Measurements from ENCODE around the gene MIX23.

Gene MIX23

GRCh38 chr3:122342803-122343202 is 40.2 kb downstream of the MIX23 start:
- TF ChIP-seq CTCF (IDR thresholded peaks at IDR 0.05; ENCODE audit: low read length) (no peak), EZH2phosphoT487 (IDR thresholded peaks at IDR 0.05; ENCODE audit: low read length) (no peak), EZH2 (optimal IDR thresholded peaks at IDR 0.05; ENCODE audit: low read depth, low read length) (no peak)
- H3K9me3 ChIP-seq (replicated peaks; ENCODE audit: insufficient read depth, low read length): no peaks in the 10 kb centered on the region
- H3F3A ChIP-seq (ENCODE audit: insufficient read depth, low read length): no peaks in the 10 kb centered on the region
- no peak overlapping the region for H2AFZ ChIP-seq (ENCODE audit: low read length)
- H3K4me2 ChIP-seq (ENCODE audit: low read depth, low read length): no peak overlapping the region
- H3K4me1 ChIP-seq (ENCODE audit: low read length): no peaks in the 10 kb centered on the region
- H3K9me2 ChIP-seq (replicated peaks; ENCODE audit: insufficient read depth, low read length): no peaks in the 10 kb centered on the region
- H3K36me3 ChIP-seq (replicated peaks; ENCODE audit: insufficient read depth, low read length): no peaks in the 10 kb centered on the region
- no peak for DNase-seq
- no peaks in the 10 kb centered on the region for H4K20me1 ChIP-seq (ENCODE audit: insufficient read depth, low read length)
- H3K27ac ChIP-seq (ENCODE audit: low read length): no peak overlapping the region
- H3K4me3 ChIP-seq (ENCODE audit: low read length): no peak overlapping the region
- no peak overlapping the region for H3K9ac ChIP-seq (ENCODE audit: low read length)
- no peaks in the 10 kb centered on the region for H3K79me2 ChIP-seq (ENCODE audit: low read length)
- no peaks in the 10 kb centered on the region for H3K27me3 ChIP-seq (replicated peaks; ENCODE audit: insufficient read depth, low read length)

GRCh38 chr3:122332551-122332950 is 50.5 kb downstream of the MIX23 start:
- no peaks in the 10 kb centered on the region for H3F3A ChIP-seq (ENCODE audit: insufficient read depth, low read length)
- no peaks in the 10 kb centered on the region for H3K9me2 ChIP-seq (replicated peaks; ENCODE audit: insufficient read depth, low read length)
- H3K4me3 ChIP-seq (ENCODE audit: low read length): no peak overlapping the region
- no peaks in the 10 kb centered on the region for H3K36me3 ChIP-seq (replicated peaks; ENCODE audit: insufficient read depth, low read length)
- H4K20me1 ChIP-seq (ENCODE audit: insufficient read depth, low read length): no peaks in the 10 kb centered on the region
- H3K4me2 ChIP-seq (ENCODE audit: low read depth, low read length): no peak overlapping the region
- no peak for TF ChIP-seq CTCF (IDR thresholded peaks at IDR 0.05; ENCODE audit: low read length)
- TF ChIP-seq EZH2 (optimal IDR thresholded peaks at IDR 0.05; ENCODE audit: low read depth, low read length): no peak
- no peak for TF ChIP-seq EZH2phosphoT487 (IDR thresholded peaks at IDR 0.05; ENCODE audit: low read length)
- H2AFZ ChIP-seq (ENCODE audit: low read length): no peak overlapping the region
- no peak overlapping the region for H3K9ac ChIP-seq (ENCODE audit: low read length)
- no peaks in the 10 kb centered on the region for H3K79me2 ChIP-seq (ENCODE audit: low read length)
- DNase-seq: no peak
- no peaks in the 10 kb centered on the region for H3K4me1 ChIP-seq (ENCODE audit: low read length)
- H3K27me3 ChIP-seq (replicated peaks; ENCODE audit: insufficient read depth, low read length): no peaks in the 10 kb centered on the region
- H3K9me3 ChIP-seq (replicated peaks; ENCODE audit: insufficient read depth, low read length): no peaks in the 10 kb centered on the region
- H3K27ac ChIP-seq (ENCODE audit: low read length): no peak overlapping the region

GRCh38 chr3:122331886-122332285 is 51.1 kb downstream of the MIX23 start:
- Histone ChIP-seq H4K20me1 (ENCODE audit: insufficient read depth, low read length) (no peaks in the 10 kb centered on the region), H3K9me3 (replicated peaks; ENCODE audit: insufficient read depth, low read length) (no peaks in the 10 kb centered on the region), H3K4me3 (ENCODE audit: low read length) (no peak overlapping the region), H3K27ac (ENCODE audit: low read length) (no peak overlapping the region), H3K9ac (ENCODE audit: low read length) (no peak overlapping the region), H3K27me3 (replicated peaks; ENCODE audit: insufficient read depth, low read length) (no peaks in the 10 kb centered on the region), H2AFZ (ENCODE audit: low read length) (no peak overlapping the region), H3K4me1 (ENCODE audit: low read length) (no peaks in the 10 kb centered on the region), H3K4me2 (ENCODE audit: low read depth, low read length) (no peak overlapping the region), H3K79me2 (ENCODE audit: low read length) (no peaks in the 10 kb centered on the region), H3F3A (ENCODE audit: insufficient read depth, low read length) (no peaks in the 10 kb centered on the region), H3K9me2 (replicated peaks; ENCODE audit: insufficient read depth, low read length) (no peaks in the 10 kb centered on the region), H3K36me3 (replicated peaks; ENCODE audit: insufficient read depth, low read length) (no peaks in the 10 kb centered on the region)
- TF ChIP-seq EZH2 (optimal IDR thresholded peaks at IDR 0.05; ENCODE audit: low read depth, low read length) (no peak), EZH2phosphoT487 (IDR thresholded peaks at IDR 0.05; ENCODE audit: low read length) (no peak), CTCF (IDR thresholded peaks at IDR 0.05; ENCODE audit: low read length) (no peak)
- DNase-seq: no peak

Measured in MM.1S (cell line).